Caco-2 (cell line): ENCODE data around the gene FOXF1. TPM values are rescaled to one million over a fixed set of nuclear protein-coding genes. Genes with fewer than 3 reads are reported as not detected.

Experiments used
- BruUV-seq: library from RNA; stranded (reverse); fragments of 400-500 nt; replicated peaks from 2 replicates; lab custom pipeline; 2021; lab: Mats Ljungman, UMichigan
- CTCF ChIA-PET: fragments of 300-600 bp; sonication (Branson Sonifier 250); formaldehyde crosslinking; loops from one replicate; lab custom pipeline; 2022; ENCODE audit warnings: antibody characterized with exemption; lab: Charles Lee
- POLR2A ChIA-PET: fragments of 300-600 bp; sonication (Branson Sonifier 250); formaldehyde crosslinking; loops from one replicate; lab custom pipeline; 2022; ENCODE audit warnings: antibody characterized with exemption; lab: Charles Lee
- DNase-seq, 2 experiments: peaks; one replicate each; pipeline versions ENCODE4 v3.0.0 to v3.0.0-alpha.2; 2020 to 2022
- H3K27me3 ChIP-seq: replicated peaks from 2 replicates; pipeline ENCODE4 v1.6.0; 2011; ENCODE audit warnings: low read length; ENCODE audit not compliant: control insufficient read depth, insufficient read depth
- H3K36me3 ChIP-seq: 2 replicates; pipeline ENCODE4 v1.5.1; 2011; ENCODE audit warnings: low read length; ENCODE audit not compliant: control insufficient read depth, insufficient read depth
- H3K4me1 ChIP-seq: fragments of 250-450 bp; sonication (Bioruptor Pico); 2 replicates; pipeline ENCODE4 v1.5.1; 2020; ENCODE audit warnings: mild to moderate bottlenecking
- H3K4me3 ChIP-seq: 2 replicates; pipeline ENCODE4 v1.5.1; 2011; ENCODE audit warnings: low read depth, mild to moderate bottlenecking, control low read depth, low read length
- H3K9me3 ChIP-seq: fragments of 250-450 bp; sonication (Bioruptor Pico); 2 replicates; pipeline ENCODE4 v1.5.1; 2020; ENCODE audit warnings: mild to moderate bottlenecking, moderate library complexity
- H3K27ac Mint-ChIP-seq: one replicate; pipeline ENCODE4 v1.8.0; 2022; ENCODE audit warnings: mixed read lengths; ENCODE audit not compliant: unreplicated experiment
- H3K27me3 Mint-ChIP-seq: one replicate; pipeline ENCODE4 v1.8.0; 2022; ENCODE audit warnings: mixed read lengths; ENCODE audit not compliant: insufficient read depth, unreplicated experiment
- H3K36me3 Mint-ChIP-seq: one replicate; pipeline ENCODE4 v1.8.0; 2022; ENCODE audit warnings: mild to moderate bottlenecking, mixed read lengths; ENCODE audit not compliant: insufficient read depth, unreplicated experiment
- H3K4me1 Mint-ChIP-seq: one replicate; pipeline ENCODE4 v1.8.0; 2022; ENCODE audit warnings: low read depth, mixed read lengths; ENCODE audit not compliant: unreplicated experiment
- H3K4me3 Mint-ChIP-seq: one replicate; pipeline ENCODE4 v1.8.0; 2022; ENCODE audit warnings: mild to moderate bottlenecking, moderate library complexity, mixed read lengths; ENCODE audit not compliant: unreplicated experiment
- H3K9me3 Mint-ChIP-seq: one replicate; pipeline ENCODE4 v1.8.0; 2022; ENCODE audit warnings: mixed read lengths; ENCODE audit not compliant: unreplicated experiment
- intact Hi-C: fragments of 100-400 bp; cut with micrococcal nuclease; formaldehyde crosslinking; loops from one replicate; pipeline ENCODE4 v1.10.0; 2022; ENCODE audit not compliant: unreplicated experiment
- total RNA-seq: library from RNA; stranded (reverse); gene quantifications from 2 replicates; pipeline ENCODE4 v1.2.3, GENCODE V29; 2022
- TF ChIP-seq, protein P1 (sequence below), 2 experiments: fragments of 200-600 bp in 1 of 2; IDR thresholded peaks; 1 replicate in 1 of 2; 2 replicates in 1 of 2; pipeline versions ENCODE4 v1.5.1 to v1.8.0; 2011 to 2022; ENCODE audit warnings: antibody characterized with exemption in 1 of 2, control low read depth in 1 of 2, inconsistent platforms in 1 of 2, low read depth in 1 of 2, low read length in 1 of 2, mild to moderate bottlenecking in 1 of 2, moderate library complexity in 1 of 2; ENCODE audit not compliant: insufficient read depth in 1 of 2, severe bottlenecking in 1 of 2, unreplicated experiment in 1 of 2

The FOXF1 gene
- total RNA-seq, 1 experiment from 2014 or later: 0.09 TPM

DNA sequence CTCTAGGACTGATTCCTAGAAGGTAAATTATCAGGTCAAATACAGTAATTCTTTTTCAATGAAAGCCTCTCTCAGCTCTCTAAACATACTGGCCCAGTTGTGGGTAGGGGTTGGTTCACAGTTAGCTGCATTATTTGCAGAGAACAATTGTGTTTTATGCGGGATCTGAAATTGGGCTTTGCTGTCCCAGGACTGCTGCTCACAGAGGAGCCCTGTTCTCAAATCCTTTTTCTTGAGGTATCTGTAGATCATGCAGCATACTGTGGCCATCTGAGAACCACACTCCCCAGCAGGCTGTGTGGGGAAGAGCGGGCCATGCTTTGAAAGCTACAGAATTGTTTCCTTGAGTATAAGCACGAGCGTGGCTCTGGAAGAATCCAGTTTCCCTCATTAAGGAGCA, 27.2 kb downstream of the FOXF1 start:
- Histone ChIP-seq H3K9me3 (no peaks in the 10 kb centered on the region), H3K27me3 (no peaks in the 10 kb centered on the region), H3K4me1 (no peaks in the 10 kb centered on the region), H3K36me3 (no peaks in the 10 kb centered on the region; the same call in 1 of the 2 replicates), H3K4me3 (no peak overlapping the region)
- Mint-ChIP-seq H3K4me3 (no peak overlapping the region), H3K27ac (no peak overlapping the region), H3K36me3 (peaks cover 18% of the 10 kb centered on the region), H3K9me3 (no peaks in the 10 kb centered on the region), H3K27me3 (no peaks in the 10 kb centered on the region), H3K4me1 (no peaks in the 10 kb centered on the region)
- no peak for DNase-seq
- no TSS peak for BruUV-seq
- ChIA-PET CTCF (no interaction called here), POLR2A (no interaction called here)
- TF ChIP-seq, protein P1, sequence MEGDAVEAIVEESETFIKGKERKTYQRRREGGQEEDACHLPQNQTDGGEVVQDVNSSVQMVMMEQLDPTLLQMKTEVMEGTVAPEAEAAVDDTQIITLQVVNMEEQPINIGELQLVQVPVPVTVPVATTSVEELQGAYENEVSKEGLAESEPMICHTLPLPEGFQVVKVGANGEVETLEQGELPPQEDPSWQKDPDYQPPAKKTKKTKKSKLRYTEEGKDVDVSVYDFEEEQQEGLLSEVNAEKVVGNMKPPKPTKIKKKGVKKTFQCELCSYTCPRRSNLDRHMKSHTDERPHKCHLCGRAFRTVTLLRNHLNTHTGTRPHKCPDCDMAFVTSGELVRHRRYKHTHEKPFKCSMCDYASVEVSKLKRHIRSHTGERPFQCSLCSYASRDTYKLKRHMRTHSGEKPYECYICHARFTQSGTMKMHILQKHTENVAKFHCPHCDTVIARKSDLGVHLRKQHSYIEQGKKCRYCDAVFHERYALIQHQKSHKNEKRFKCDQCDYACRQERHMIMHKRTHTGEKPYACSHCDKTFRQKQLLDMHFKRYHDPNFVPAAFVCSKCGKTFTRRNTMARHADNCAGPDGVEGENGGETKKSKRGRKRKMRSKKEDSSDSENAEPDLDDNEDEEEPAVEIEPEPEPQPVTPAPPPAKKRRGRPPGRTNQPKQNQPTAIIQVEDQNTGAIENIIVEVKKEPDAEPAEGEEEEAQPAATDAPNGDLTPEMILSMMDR (IDR thresholded peaks at IDR 0.05; ENCODE audit: insufficient read depth in 1 of 2, low read depth in 1 of 2, low read length in 1 of 2, severe bottlenecking in 1 of 2, unreplicated experiment in 1 of 2): no peak
- intact Hi-C loops: no loop called here

DNA sequence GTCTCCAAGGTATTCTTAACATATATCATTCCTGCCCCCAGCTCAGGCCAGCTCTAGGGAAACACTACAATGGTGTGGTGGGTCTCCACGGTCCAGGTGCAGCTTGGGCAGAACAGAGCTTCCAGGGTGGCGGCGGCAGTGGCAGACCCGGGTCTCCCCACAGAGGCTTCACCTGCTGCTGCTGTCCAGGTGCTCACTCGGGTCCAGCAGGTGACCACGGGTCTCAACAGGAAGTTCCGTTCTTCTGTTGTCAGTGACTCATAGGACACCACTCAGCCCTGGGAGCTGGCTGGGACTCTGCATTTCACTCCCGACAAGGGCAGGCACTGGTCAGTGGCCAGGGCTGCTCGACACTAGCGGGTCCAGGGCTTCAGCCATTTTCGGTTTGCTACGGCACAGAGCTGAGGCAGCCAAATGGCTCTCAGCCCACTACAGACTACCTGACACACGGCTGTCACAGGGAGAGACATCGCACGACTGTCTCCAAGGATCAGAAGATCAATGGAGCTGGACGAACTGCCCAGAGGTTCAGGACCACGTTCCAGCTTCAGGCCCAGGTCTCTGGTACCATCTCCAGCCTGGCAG, 28.0 kb downstream of the FOXF1 start:
- no peaks in the 10 kb centered on the region for H3K4me1 ChIP-seq
- no peaks in the 10 kb centered on the region for H3K27me3 ChIP-seq
- H3K4me3 ChIP-seq: no peak overlapping the region
- ChIA-PET POLR2A (no interaction called here), CTCF (no interaction called here)
- DNase-seq: no peak
- H3K9me3 Mint-ChIP-seq: no peaks in the 10 kb centered on the region
- H3K27me3 Mint-ChIP-seq: no peaks in the 10 kb centered on the region
- H3K9me3 ChIP-seq: no peaks in the 10 kb centered on the region
- BruUV-seq: no TSS peak
- TF ChIP-seq, protein P1 (IDR thresholded peaks at IDR 0.05; ENCODE audit: insufficient read depth in 1 of 2, low read depth in 1 of 2, low read length in 1 of 2, severe bottlenecking in 1 of 2, unreplicated experiment in 1 of 2): no peak
- no peaks in the 10 kb centered on the region; the same call in 1 of the 2 replicates for H3K36me3 ChIP-seq
- H3K4me3 Mint-ChIP-seq: no peak overlapping the region
- intact Hi-C loops: no loop called here
- H3K27ac Mint-ChIP-seq: no peak overlapping the region
- H3K4me1 Mint-ChIP-seq: no peaks in the 10 kb centered on the region
- H3K36me3 Mint-ChIP-seq: peaks cover 18% of the 10 kb centered on the region

DNA sequence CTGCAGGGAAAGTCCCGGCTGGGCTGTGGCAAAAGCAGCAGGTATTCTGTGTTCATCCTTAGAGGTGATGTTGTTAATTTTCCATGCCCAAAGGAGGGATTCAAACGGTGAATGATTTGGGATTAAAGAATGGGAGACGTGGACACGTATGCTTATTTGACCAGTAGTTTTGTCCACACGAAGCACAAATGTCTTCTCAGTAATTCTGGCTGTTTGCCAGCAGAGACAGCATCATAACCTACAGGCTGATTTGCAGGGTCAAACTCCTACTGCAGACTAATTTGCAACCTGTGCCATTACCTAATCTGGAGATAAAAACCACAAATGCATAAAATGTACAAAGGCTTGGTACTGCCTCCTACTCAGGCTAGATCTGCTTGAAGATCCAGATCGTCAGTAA, 30.6 kb downstream of the FOXF1 start:
- no peaks in the 10 kb centered on the region; the same call in 1 of the 2 replicates for H3K36me3 ChIP-seq
- H3K4me1 ChIP-seq: no peaks in the 10 kb centered on the region
- intact Hi-C loops: no loop called here
- Mint-ChIP-seq H3K9me3 (no peaks in the 10 kb centered on the region), H3K4me1 (no peaks in the 10 kb centered on the region), H3K27me3 (no peaks in the 10 kb centered on the region), H3K27ac (no peak overlapping the region), H3K4me3 (no peak overlapping the region), H3K36me3 (peaks cover 23% of the 10 kb centered on the region)
- H3K27me3 ChIP-seq: no peaks in the 10 kb centered on the region
- POLR2A ChIA-PET: no interaction called here
- no peak for DNase-seq
- no peak overlapping the region for H3K4me3 ChIP-seq
- no TSS peak for BruUV-seq
- CTCF ChIA-PET: no interaction called here
- TF ChIP-seq, protein P1 (IDR thresholded peaks at IDR 0.05; ENCODE audit: insufficient read depth in 1 of 2, low read depth in 1 of 2, low read length in 1 of 2, severe bottlenecking in 1 of 2, unreplicated experiment in 1 of 2): no peak
- H3K9me3 ChIP-seq: no peaks in the 10 kb centered on the region
